Caco-2 (cell line): ENCODE data around the gene NPSR1. TPM values are rescaled to one million over a fixed set of nuclear protein-coding genes. Genes with fewer than 3 reads are reported as not detected.

Source experiments
- BruUV-seq: library from RNA; stranded (reverse); fragments of 400-500 nt; replicated peaks from 2 replicates; lab custom pipeline; 2021; lab: Mats Ljungman, UMichigan
- CTCF ChIA-PET: fragments of 300-600 bp; sonication (Branson Sonifier 250); formaldehyde crosslinking; loops from one replicate; lab custom pipeline; 2022; ENCODE audit warnings: antibody characterized with exemption; lab: Charles Lee
- POLR2A ChIA-PET: fragments of 300-600 bp; sonication (Branson Sonifier 250); formaldehyde crosslinking; loops from one replicate; lab custom pipeline; 2022; ENCODE audit warnings: antibody characterized with exemption; lab: Charles Lee
- DNase-seq, 2 experiments: peaks; one replicate each; pipeline versions ENCODE4 v3.0.0 to v3.0.0-alpha.2; 2020 to 2022
- H3K27me3 ChIP-seq: replicated peaks from 2 replicates; pipeline ENCODE4 v1.6.0; 2011; ENCODE audit warnings: low read length; ENCODE audit not compliant: control insufficient read depth, insufficient read depth
- H3K36me3 ChIP-seq: 2 replicates; pipeline ENCODE4 v1.5.1; 2011; ENCODE audit warnings: low read length; ENCODE audit not compliant: control insufficient read depth, insufficient read depth
- H3K4me1 ChIP-seq: fragments of 250-450 bp; sonication (Bioruptor Pico); 2 replicates; pipeline ENCODE4 v1.5.1; 2020; ENCODE audit warnings: mild to moderate bottlenecking
- H3K4me3 ChIP-seq: 2 replicates; pipeline ENCODE4 v1.5.1; 2011; ENCODE audit warnings: low read depth, mild to moderate bottlenecking, control low read depth, low read length
- H3K9me3 ChIP-seq: fragments of 250-450 bp; sonication (Bioruptor Pico); 2 replicates; pipeline ENCODE4 v1.5.1; 2020; ENCODE audit warnings: mild to moderate bottlenecking, moderate library complexity
- H3K27ac Mint-ChIP-seq: one replicate; pipeline ENCODE4 v1.8.0; 2022; ENCODE audit warnings: mixed read lengths; ENCODE audit not compliant: unreplicated experiment
- H3K27me3 Mint-ChIP-seq: one replicate; pipeline ENCODE4 v1.8.0; 2022; ENCODE audit warnings: mixed read lengths; ENCODE audit not compliant: insufficient read depth, unreplicated experiment
- H3K36me3 Mint-ChIP-seq: one replicate; pipeline ENCODE4 v1.8.0; 2022; ENCODE audit warnings: mild to moderate bottlenecking, mixed read lengths; ENCODE audit not compliant: insufficient read depth, unreplicated experiment
- H3K4me1 Mint-ChIP-seq: one replicate; pipeline ENCODE4 v1.8.0; 2022; ENCODE audit warnings: low read depth, mixed read lengths; ENCODE audit not compliant: unreplicated experiment
- H3K4me3 Mint-ChIP-seq: one replicate; pipeline ENCODE4 v1.8.0; 2022; ENCODE audit warnings: mild to moderate bottlenecking, moderate library complexity, mixed read lengths; ENCODE audit not compliant: unreplicated experiment
- H3K9me3 Mint-ChIP-seq: one replicate; pipeline ENCODE4 v1.8.0; 2022; ENCODE audit warnings: mixed read lengths; ENCODE audit not compliant: unreplicated experiment
- CTCF ChIP-seq, 2 experiments: fragments of 200-600 bp in 1 of 2; IDR thresholded peaks; 1 replicate in 1 of 2; 2 replicates in 1 of 2; pipeline versions ENCODE4 v1.5.1 to v1.8.0; 2011 to 2022; ENCODE audit warnings: antibody characterized with exemption in 1 of 2, control low read depth in 1 of 2, inconsistent platforms in 1 of 2, low read depth in 1 of 2, low read length in 1 of 2, mild to moderate bottlenecking in 1 of 2, moderate library complexity in 1 of 2; ENCODE audit not compliant: insufficient read depth in 1 of 2, severe bottlenecking in 1 of 2, unreplicated experiment in 1 of 2
- intact Hi-C: fragments of 100-400 bp; cut with micrococcal nuclease; formaldehyde crosslinking; loops from one replicate; pipeline ENCODE4 v1.10.0; 2022; ENCODE audit not compliant: unreplicated experiment
- total RNA-seq: library from RNA; stranded (reverse); gene quantifications from 2 replicates; pipeline ENCODE4 v1.2.3, GENCODE V29; 2022

NPSR1 gene
- total RNA-seq, 1 experiment from 2014 or later: not detected

DNA sequence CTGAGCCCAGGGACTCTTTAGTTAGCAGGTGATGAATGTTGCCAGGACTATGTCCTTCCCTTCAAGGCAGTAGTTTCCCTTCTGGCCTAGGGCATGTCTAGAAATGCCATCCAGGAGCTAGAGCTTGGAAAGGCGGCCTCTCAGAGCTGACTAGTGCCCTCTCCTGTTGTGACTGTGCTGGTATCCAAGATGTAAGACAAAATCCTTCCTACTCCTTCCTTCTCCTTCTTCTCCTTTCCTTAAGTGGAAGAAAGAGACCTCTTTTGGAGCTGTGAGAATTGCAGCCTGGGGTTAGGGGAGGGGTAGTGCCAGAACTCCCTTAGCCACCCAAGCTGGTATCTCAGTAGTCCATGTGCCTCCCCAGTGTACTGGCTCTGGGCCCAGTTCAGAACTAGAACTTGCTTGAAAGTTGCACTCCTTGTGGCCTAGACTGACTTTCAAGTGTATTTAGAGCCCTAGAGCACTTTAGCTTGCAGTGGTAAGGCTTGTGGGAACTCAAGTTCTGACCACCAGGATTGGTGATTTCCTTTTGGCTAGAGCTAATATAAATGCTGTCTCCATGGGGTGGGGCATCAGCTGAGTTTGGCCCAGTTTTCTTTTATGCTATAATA is 118.8 kb downstream of the NPSR1 start:
- no peak for DNase-seq

DNA sequence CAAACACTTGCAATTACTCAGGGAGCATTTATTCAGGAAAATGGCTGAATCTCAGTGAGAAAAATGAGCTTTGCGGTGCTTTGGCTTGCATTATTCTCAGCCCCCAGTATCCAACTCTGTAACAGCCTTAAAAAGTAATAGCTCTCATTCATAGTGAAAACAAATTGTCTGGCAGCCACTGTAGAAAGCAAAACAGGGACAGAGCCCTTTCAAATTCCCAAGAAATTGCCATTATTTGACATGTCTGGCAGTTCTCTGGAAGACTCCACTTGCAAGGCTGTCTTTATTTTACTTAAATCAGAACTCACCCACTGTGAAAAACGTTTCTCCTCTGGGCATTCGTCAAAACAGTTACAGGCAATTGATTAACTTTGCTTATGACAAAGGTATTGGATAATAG is 122.5 kb downstream of the NPSR1 start:
- Mint-ChIP-seq H3K36me3 (no peaks in the 10 kb centered on the region), H3K27ac (no peak overlapping the region), H3K9me3 (peaks cover 34% of the 10 kb centered on the region), H3K4me3 (no peak overlapping the region), H3K27me3 (no peaks in the 10 kb centered on the region), H3K4me1 (no peaks in the 10 kb centered on the region)
- no peaks in the 10 kb centered on the region for H3K4me1 ChIP-seq
- no peak for DNase-seq
- no peaks in the 10 kb centered on the region for H3K36me3 ChIP-seq
- H3K27me3 ChIP-seq: no peaks in the 10 kb centered on the region
- ChIA-PET POLR2A (no interaction called here), CTCF (no interaction called here)
- no peak for TF ChIP-seq CTCF (IDR thresholded peaks at IDR 0.05; ENCODE audit: insufficient read depth in 1 of 2, low read depth in 1 of 2, low read length in 1 of 2, severe bottlenecking in 1 of 2, unreplicated experiment in 1 of 2)
- H3K9me3 ChIP-seq: peaks cover 10% of the 10 kb centered on the region
- intact Hi-C loops: no loop called here
- H3K4me3 ChIP-seq: no peak overlapping the region
- no TSS peak for BruUV-seq

More for the DNA sequence above, 118.8 kb downstream of the NPSR1 start:
- no peaks in the 10 kb centered on the region for H3K9me3 ChIP-seq
- Mint-ChIP-seq H3K4me1 (no peaks in the 10 kb centered on the region), H3K9me3 (peaks cover 13% of the 10 kb centered on the region), H3K27ac (no peak overlapping the region), H3K4me3 (no peak overlapping the region), H3K27me3 (no peaks in the 10 kb centered on the region), H3K36me3 (no peaks in the 10 kb centered on the region)
- H3K36me3 ChIP-seq: no peaks in the 10 kb centered on the region
- no peaks in the 10 kb centered on the region for H3K27me3 ChIP-seq
- intact Hi-C loops: no loop called here
- no peak for TF ChIP-seq CTCF (IDR thresholded peaks at IDR 0.05; ENCODE audit: insufficient read depth in 1 of 2, low read depth in 1 of 2, low read length in 1 of 2, severe bottlenecking in 1 of 2, unreplicated experiment in 1 of 2)
- H3K4me3 ChIP-seq: no peak overlapping the region
- CTCF ChIA-PET: no interaction called here
- BruUV-seq: no TSS peak
- POLR2A ChIA-PET: no interaction called here
- H3K4me1 ChIP-seq: no peaks in the 10 kb centered on the region

GRCh38 chr7:34787586-34787985 is 129.6 kb downstream of the NPSR1 start:
- BruUV-seq: no TSS peak
- H3K27ac Mint-ChIP-seq: no peak overlapping the region
- H3K4me3 Mint-ChIP-seq: no peak overlapping the region
- Histone ChIP-seq H3K4me3 (no peak overlapping the region), H3K4me1 (no peaks in the 10 kb centered on the region), H3K27me3 (no peaks in the 10 kb centered on the region), H3K9me3 (peaks cover 10% of the 10 kb centered on the region), H3K36me3 (no peaks in the 10 kb centered on the region)
- CTCF ChIA-PET: no interaction called here
- H3K27me3 Mint-ChIP-seq: peaks cover 5% of the 10 kb centered on the region
- TF ChIP-seq CTCF (IDR thresholded peaks at IDR 0.05; ENCODE audit: insufficient read depth in 1 of 2, low read depth in 1 of 2, low read length in 1 of 2, severe bottlenecking in 1 of 2, unreplicated experiment in 1 of 2): no peak
- POLR2A ChIA-PET: no interaction called here
- intact Hi-C loops: no loop called here
- H3K36me3 Mint-ChIP-seq: no peaks in the 10 kb centered on the region
- H3K4me1 Mint-ChIP-seq: no peaks in the 10 kb centered on the region
- no peak for DNase-seq
- peaks cover 16% of the 10 kb centered on the region for H3K9me3 Mint-ChIP-seq
